Upper lobe of left lung (tissue), 6 donors: ENCODE data around the gene PA2G4. TPM values are rescaled to one million over a fixed set of nuclear protein-coding genes. Genes with fewer than 3 reads are reported as not detected.

Experiments used
- ATAC-seq, 2 donors: fragments of 200-7000 bp; cut with Tn5 transposase; one replicate each; pipeline ENCODE4 v1.9.1; 2022; ENCODE audit warnings: mild to moderate bottlenecking in 2 of 2, moderate library complexity in 2 of 2; ENCODE audit not compliant: low FRiP score in 2 of 2
- DNase-seq, 2 donors: peaks; one replicate each; pipeline ENCODE4 v3.0.0-alpha.2; 2019 to 2020
- H3K27ac ChIP-seq, 4 donors: fragments of 200-600 bp; sonication (generic); one replicate each; pipeline ENCODE4 v1.5.1; 2016 to 2019
- H3K27me3 ChIP-seq, 4 donors: fragments of 200-600 bp; sonication (generic); one replicate each; pipeline ENCODE4 v1.5.1; 2017 to 2019
- H3K36me3 ChIP-seq, 4 donors: fragments of 200-600 bp; sonication (generic); one replicate each; pipeline ENCODE4 v1.5.1; 2016 to 2019
- H3K4me1 ChIP-seq, 4 donors: fragments of 200-600 bp; sonication (generic); one replicate each; pipeline ENCODE4 v1.5.1; 2018 to 2019
- H3K4me3 ChIP-seq, 4 donors: fragments of 200-600 bp; sonication (generic); one replicate each; pipeline ENCODE4 v1.5.1; 2017 to 2019; ENCODE audit warnings: mild to moderate bottlenecking in 2 of 4, moderate library complexity in 1 of 4
- H3K9me3 ChIP-seq, 4 donors: fragments of 200-600 bp; sonication (generic); one replicate each; pipeline ENCODE4 v1.5.1; 2018 to 2019
- CTCF ChIP-seq, 6 experiments: fragments of 450-650 bp in 4 of 6; fragments of 200-600 bp in 2 of 6; sonication (generic) in 2 of 6; IDR thresholded peaks; one replicate each; pipeline ENCODE4 v1.5.1; 2016 to 2019; ENCODE audit warnings: antibody characterized with exemption in 6 of 6
- EP300 ChIP-seq, 4 donors: sonication (generic); formaldehyde crosslinking; IDR thresholded peaks; one replicate each; pipeline ENCODE4 v1.5.1; 2017; ENCODE audit warnings: antibody characterized with exemption in 4 of 4, control low read depth in 2 of 4
- POLR2A ChIP-seq, 4 donors: fragments of 450-650 bp; IDR thresholded peaks; one replicate each; pipeline ENCODE4 v1.5.1; 2016 to 2017; ENCODE audit warnings: antibody characterized with exemption in 4 of 4, mild to moderate bottlenecking in 2 of 4
- POLR2AphosphoS5 ChIP-seq, 2 donors: sonication (generic); formaldehyde crosslinking; IDR thresholded peaks; one replicate each; pipeline ENCODE4 v1.5.1; 2017; ENCODE audit warnings: antibody characterized with exemption in 2 of 2
- WGBS, 2 donors: methylation state at CpG; one replicate each; pipeline ENCODE4 v1.1.5; 2017 to 2018; 5-methylcytosine and 5-hydroxymethylcytosine counted together
- total RNA-seq, 6 donors: library from RNA; depleted of rRNA in 4 of 6; stranded (reverse); fragments of >200 nt in 4 of 6; gene quantifications; one replicate each; pipeline versions ENCODE4 v1.1.0 to v1.2.1, GENCODE V29; 2016 to 2021
- donor health status: DM: no; HTN: no; CAD: no; lungs with moderate emphysema.
- donor health status: DM: no; HTN: yes; CAD: no; lungs with severe emphysema.

Gene PA2G4
- total RNA-seq, 6 donors from 2014 or later, result 36.7 to 103 (median 70.7) TPM

- H3K4me3 ChIP-seq, result no peak overlapping the region
- H3K27me3 ChIP-seq, result peaks cover 0 to 6% (median 6%) of the 10 kb centered on the region in 4 donors
- ATAC-seq (no peak), DNase-seq (no peak)
- peaks cover 6 to 25% (median 20%) of the 10 kb centered on the region in 4 donors for H3K4me1 ChIP-seq
- WGBS, 2 donors, result 86 to 87% methylated on average over 15 of the region's 15 CpGs
- H3K9me3 ChIP-seq, result no peaks in the 10 kb centered on the region
- TF ChIP-seq POLR2AphosphoS5 (IDR thresholded peaks at IDR 0.05), result no peak
- TF ChIP-seq EP300 (IDR thresholded peaks at IDR 0.05), result no peak
- TF ChIP-seq CTCF (IDR thresholded peaks at IDR 0.05), result no peak
- no peak for TF ChIP-seq POLR2A (IDR thresholded peaks at IDR 0.05)
- peaks cover 0 to 8% (median 5%) of the 10 kb centered on the region in 4 donors for H3K36me3 ChIP-seq
- no peak overlapping the region for H3K27ac ChIP-seq
These were observed 19.3 kb upstream of the PA2G4 start for GRCh38 chr12:56084958-56085543.

- Histone ChIP-seq H3K4me1 (peaks cover 0 to 20% (median 14%) of the 10 kb centered on the region in 4 donors), H3K4me3 (no peak overlapping the region), H3K36me3 (peaks cover 0 to 8% (median 5%) of the 10 kb centered on the region in 4 donors), H3K9me3 (no peaks in the 10 kb centered on the region), H3K27ac (peak overlapping the region; percentile 12 to 72 (median 40)), H3K27me3 (no peaks in the 10 kb centered on the region)
- no peak for ATAC-seq
- WGBS, 2 donors, result 68 to 74% methylated on average over 3 of the region's 3 CpGs
- DNase-seq, result peak in 1 of 2 donors; percentile 79
- TF ChIP-seq POLR2AphosphoS5 (IDR thresholded peaks at IDR 0.05) (no peak), EP300 (IDR thresholded peaks at IDR 0.05) (no peak), CTCF (IDR thresholded peaks at IDR 0.05) (no peak), POLR2A (IDR thresholded peaks at IDR 0.05) (no peak)
These were observed 18.3 kb upstream of the PA2G4 start for GRCh38 chr12:56086096-56086495.

GRCh38 chr12:56086608-56087007 lies 17.8 kb upstream of the PA2G4 start:
- H3K36me3 ChIP-seq, result peaks cover 0 to 8% (median 5%) of the 10 kb centered on the region in 4 donors
- H3K4me3 ChIP-seq, result no peak overlapping the region
- H3K9me3 ChIP-seq, result no peaks in the 10 kb centered on the region
- TF ChIP-seq EP300 (IDR thresholded peaks at IDR 0.05), result no peak
- no peak for TF ChIP-seq POLR2AphosphoS5 (IDR thresholded peaks at IDR 0.05)
- TF ChIP-seq POLR2A (IDR thresholded peaks at IDR 0.05), result no peak
- TF ChIP-seq CTCF (IDR thresholded peaks at IDR 0.05), result no peak
- ATAC-seq, result no peak
- no peaks in the 10 kb centered on the region for H3K27me3 ChIP-seq
- H3K4me1 ChIP-seq, result peaks cover 0 to 20% (median 14%) of the 10 kb centered on the region in 4 donors
- H3K27ac ChIP-seq, result peak overlapping the region; percentile 12 to 72 (median 40)
- 85 to 87% methylated on average over 6 of the region's 6 CpGs for WGBS, 2 donors
- DNase-seq, result no peak

GRCh38 chr12:56087220-56087619 lies 17.1 kb upstream of the PA2G4 start:
- no peak overlapping the region for H3K4me3 ChIP-seq
- DNase-seq (peak; percentile 93 to 96), ATAC-seq (peak; percentile 84 to 94)
- H3K27me3 ChIP-seq, result no peaks in the 10 kb centered on the region
- H3K9me3 ChIP-seq, result no peaks in the 10 kb centered on the region
- peaks cover 0 to 8% (median 5%) of the 10 kb centered on the region in 4 donors for H3K36me3 ChIP-seq
- 56 to 75% methylated on average over 6 of the region's 6 CpGs for WGBS, 2 donors
- H3K27ac ChIP-seq, result peak overlapping the region; percentile 21 to 78 (median 72)
- peaks cover 0 to 17% (median 14%) of the 10 kb centered on the region in 4 donors for H3K4me1 ChIP-seq
- TF ChIP-seq POLR2AphosphoS5 (IDR thresholded peaks at IDR 0.05) (peak in 1 of 2 donors; percentile 48), EP300 (IDR thresholded peaks at IDR 0.05) (no peak), CTCF (IDR thresholded peaks at IDR 0.05) (no peak), POLR2A (IDR thresholded peaks at IDR 0.05) (no peak)

- ATAC-seq (no peak), DNase-seq (no peak)
- no peaks in the 10 kb centered on the region for H3K4me1 ChIP-seq
- no peaks in the 10 kb centered on the region for H3K27me3 ChIP-seq
- H3K27ac ChIP-seq, result no peak overlapping the region
- peaks cover 0 to 19% (median 9%) of the 10 kb centered on the region in 4 donors for H3K36me3 ChIP-seq
- H3K9me3 ChIP-seq, result no peaks in the 10 kb centered on the region
- TF ChIP-seq CTCF (IDR thresholded peaks at IDR 0.05) (no peak), EP300 (IDR thresholded peaks at IDR 0.05) (no peak), POLR2AphosphoS5 (IDR thresholded peaks at IDR 0.05) (no peak), POLR2A (IDR thresholded peaks at IDR 0.05) (no peak)
- 91 to 96% methylated on average over 6 of the region's 6 CpGs for WGBS, 2 donors
- no peak overlapping the region for H3K4me3 ChIP-seq
These were observed 6.6 kb upstream of the PA2G4 start for GRCh38 chr12:56097738-56098137.
